ENCODE measurements around the gene HBEGF.
"Not testable (repeated sequence)": the region's sequence is repeated elsewhere in the genome, so short reads cannot be mapped to it uniquely, and the experiment has no call there.

Gene HBEGF

GRCh38 chr5:140360681-140361479 is 14.5 kb upstream of the HBEGF start:
- DNase-seq, result no peak

- DNase-seq, result no peak
These were observed 13.7 kb upstream of the HBEGF start, which contains the start of gene SLC4A9 for GRCh38 chr5:140360101-140360500. TSS of gene SLC4A9 (plus strand) at chr5:140360194. CDS start at chr5:140360237, 43 bp downstream.

DNA sequence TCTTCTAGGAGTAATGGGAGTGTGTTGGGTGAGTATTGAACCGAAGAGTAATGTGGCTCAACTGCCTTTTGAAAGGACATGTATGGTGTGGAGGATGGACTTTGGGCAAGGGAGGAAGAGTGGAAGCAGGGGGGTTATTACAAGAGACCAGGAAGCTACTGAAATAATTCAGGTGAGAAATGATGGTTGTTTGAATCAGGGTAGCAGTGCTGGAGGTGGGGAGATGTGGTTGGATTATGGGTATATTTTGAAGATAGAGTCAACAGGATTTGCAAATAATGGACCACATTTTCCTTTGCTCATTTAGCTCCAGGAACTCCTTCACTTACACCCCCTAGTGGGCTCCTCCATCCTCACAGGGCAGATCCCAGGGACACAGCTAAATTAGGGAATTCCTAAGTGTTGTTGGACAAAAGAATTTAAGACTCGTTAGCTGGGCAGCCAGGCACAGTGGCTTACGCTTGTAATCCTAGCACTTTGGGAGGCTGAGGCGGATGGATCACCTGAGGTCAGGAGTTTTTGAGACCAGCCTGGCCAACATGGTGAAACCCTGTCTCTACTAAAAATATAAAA is 12.4 kb upstream of the HBEGF start:
- no peak for DNase-seq

DNA sequence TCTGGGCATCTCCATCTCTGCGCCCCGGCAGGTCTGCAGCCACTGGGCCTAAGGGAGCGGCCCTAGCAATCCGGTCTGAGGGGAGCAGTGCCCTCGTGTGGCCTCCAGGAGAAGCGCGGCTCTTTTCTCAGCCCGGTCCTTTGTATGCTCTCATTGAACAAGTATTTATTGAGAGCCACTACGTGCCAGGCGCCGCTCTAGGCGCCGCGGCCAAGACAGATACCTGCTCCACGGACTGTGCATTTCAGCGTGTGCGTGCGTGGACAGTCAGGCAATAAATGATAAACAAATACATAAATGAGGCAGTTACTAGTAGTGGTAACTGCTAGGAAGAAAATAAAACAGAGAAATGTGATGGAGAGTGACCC is 11.3 kb upstream of the HBEGF start:
- DNase-seq, result peak; percentile 73

DNA sequence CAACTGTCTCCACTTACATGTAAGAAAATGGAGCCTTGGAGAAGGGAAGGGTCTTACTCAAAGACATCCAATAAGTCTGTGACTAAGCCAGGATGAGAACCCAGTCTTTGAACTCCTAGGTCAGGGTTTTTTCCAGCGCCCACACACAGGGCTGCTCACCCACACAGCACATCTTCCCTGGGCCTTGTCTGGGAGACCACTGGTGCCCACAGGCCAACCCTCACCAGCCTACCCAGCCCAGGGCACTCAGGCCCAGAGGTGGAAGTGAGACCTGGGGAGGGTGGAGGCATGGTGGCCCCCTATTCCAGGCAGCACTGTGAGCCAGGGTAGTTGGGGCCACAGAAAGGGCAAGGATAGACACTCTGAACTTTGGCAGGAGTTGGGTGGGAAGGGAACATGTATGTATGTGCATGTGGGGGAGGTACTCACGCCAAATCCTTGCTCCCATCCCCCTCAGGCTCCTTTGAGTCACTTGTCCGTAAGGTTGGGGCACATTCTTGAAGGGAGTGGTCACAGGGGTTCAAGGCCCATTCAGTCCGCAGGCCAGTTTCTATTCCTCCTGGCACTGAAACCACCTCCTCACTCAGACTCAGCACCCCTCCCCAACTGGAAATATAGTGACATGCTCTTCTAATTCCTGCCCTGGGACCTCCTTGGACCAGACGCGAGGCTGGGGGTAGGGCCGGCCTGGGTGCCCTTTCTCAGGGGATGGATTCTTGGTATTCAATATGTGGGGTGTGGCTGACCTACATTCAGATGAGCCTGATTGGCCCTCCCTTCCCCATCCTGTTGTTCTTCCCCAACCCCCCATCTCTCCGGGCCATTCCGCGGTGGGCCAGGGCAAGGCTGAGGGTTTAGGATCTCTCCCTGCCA is 10.7 kb upstream of the HBEGF start:
- DNase-seq, result peak; percentile 55

DNA sequence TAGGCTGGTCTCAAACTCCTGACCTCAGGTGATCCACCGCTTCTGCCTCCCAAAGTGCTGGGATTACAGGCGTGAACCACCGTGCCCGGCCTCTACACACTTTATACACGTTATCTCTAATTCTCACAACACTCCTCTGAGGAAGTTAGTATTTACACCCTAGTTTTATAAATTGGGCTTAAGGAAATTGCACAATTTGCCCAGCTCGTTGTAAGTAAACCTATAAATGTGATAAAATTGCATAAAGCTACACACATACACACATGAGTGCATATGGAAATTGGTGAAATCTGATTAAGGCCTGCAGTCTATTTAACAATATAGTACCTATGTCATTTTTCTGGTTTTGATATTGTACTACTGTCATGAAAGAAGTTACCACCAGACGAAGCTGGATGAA is 9.1 kb upstream of the HBEGF start:
- DNase-seq, result no peak

DNA sequence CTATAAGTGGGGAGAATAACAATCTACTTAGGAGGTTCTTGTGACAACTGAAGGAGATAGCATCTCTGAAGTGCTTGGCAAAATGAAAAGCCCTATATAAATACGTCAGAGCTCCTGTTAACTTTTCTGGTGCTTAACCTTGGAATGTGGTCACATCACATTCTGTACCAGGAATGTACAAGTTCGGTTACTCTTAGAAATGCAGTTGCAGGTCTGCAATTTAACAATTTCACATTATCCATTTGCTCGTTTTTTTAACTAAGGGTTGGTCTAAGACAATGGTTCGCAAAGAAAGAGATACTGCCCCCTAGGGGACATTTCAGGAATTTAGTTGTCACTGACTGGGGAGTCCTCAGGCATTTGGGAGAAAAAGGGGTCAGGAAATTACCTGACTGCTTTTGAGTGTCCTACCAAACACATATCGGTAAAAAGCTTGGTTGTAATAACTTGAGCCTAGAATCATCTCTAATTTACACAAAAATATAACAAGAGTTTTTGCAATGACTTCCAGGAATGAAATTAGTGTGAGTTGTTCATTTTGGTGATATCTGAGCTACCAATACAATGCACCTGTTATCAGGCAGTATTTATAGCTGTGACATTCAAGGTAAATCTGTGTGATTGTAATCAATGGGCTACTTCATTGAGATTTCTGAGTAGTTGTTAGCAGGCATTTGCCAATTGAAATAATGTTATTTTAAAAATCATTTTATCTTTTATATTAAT is 5.4 kb upstream of the HBEGF start:
- peak; percentile 84 for DNase-seq

- DNase-seq, result no peak
These were observed 2.8 kb upstream of the HBEGF start for GRCh38 chr5:140349244-140349643.

- peak; percentile 35 for DNase-seq
These were observed 1.7 kb upstream of the HBEGF start for GRCh38 chr5:140348104-140348503.

DNA sequence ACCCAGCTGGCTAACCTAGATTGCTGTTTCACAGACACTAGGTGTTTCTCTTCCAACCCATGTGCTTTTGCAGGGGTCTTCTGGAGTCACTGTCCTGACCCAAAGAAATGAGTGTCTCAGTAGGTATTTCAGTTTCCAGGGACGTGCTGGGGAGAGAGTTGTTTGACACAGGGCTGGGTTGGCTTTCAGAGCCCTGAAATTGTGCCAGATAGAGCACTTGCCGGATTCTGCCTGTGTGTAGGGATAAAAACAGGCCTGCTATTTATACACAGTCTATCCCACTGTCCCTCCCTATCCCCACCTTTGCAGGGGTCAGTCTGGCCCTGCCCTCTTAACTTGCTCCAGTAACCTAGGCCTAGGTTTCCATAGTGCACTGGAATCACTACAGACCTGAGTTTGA is 957 bp upstream of the HBEGF start:
- no peak for DNase-seq

DNA sequence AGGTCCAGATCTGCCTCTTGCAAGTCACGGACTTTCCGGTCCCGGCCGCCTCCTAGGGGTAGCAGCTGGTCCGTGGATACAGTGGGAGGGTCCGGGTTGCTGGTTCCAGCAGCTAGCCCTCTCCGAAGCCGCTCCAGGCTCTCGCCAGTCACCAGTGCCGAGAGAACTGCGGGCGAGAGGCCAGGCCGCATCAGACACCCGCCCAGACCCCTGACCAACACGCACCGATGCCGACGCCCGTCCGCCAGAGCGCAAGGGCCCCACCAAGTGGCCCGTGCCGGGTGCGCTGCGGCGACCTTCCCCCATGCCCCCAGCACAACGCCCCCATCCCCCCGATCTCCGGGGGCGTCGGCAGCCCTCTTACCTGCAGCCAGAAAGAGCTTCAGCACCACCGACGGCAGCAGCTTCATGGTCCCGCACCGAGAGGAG is 470 bp downstream of the HBEGF start:
- DNase-seq, result peak; percentile 59

DNA sequence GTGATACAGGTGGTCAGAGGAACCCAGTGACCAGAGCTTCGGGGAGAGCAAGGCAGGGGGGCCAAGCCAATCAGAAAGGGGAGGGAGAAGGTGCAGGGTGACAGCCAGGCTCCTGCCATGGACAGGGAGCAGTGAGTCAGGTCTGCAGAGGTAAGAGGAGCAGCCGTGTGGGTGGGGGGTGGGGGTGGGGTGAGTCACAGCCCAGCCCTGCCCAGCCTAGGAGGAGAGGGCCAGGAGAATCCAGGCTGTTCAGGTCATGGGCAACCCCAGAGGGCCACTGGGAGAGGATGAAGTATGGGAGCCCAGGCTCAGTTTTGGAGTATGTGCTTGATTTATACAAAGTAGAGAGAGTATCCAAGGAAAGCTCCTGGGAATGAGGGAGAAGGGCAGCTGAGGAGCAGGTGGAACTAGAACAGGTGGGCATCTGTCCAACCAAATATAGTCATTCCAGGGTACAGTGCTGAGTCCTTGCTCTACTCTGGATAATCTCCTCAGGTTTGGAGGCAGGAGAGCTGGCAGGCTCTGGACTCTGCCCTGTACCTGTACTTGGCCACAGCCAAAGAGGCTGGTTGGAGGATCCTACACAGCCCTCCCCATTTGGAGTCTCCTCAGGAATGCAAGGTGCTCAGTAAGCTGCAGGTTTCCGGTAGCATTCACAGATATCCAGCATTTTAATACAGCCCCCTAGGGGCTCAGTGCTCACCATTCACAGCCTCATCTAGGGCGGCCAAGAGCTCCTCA is 1.6 kb downstream of the HBEGF start:
- DNase-seq, result no peak

DNA sequence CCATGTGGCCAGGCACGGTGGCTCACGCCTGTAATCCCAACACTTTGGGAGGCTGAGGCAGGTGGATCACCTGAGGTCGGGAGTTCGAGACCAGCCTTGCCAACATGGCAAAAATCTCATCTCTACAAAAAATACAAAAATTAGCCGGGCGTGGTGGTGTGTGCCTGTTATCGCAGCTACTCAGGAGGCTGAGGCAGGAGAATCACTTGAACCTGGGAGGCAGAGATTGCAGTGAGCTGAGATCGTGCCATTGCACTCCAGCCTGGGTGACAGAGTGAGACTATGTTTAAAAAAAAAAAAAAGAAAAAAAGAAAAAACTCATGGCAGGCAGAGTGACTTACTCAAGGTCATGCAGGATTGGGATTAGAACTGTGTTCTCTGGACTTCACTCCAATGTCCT is 2.6 kb downstream of the HBEGF start:
- DNase-seq, result not testable (repeated sequence)

- peak; percentile 59 for DNase-seq
These were observed 3.5 kb downstream of the HBEGF start for GRCh38 chr5:140342896-140343295.

DNA sequence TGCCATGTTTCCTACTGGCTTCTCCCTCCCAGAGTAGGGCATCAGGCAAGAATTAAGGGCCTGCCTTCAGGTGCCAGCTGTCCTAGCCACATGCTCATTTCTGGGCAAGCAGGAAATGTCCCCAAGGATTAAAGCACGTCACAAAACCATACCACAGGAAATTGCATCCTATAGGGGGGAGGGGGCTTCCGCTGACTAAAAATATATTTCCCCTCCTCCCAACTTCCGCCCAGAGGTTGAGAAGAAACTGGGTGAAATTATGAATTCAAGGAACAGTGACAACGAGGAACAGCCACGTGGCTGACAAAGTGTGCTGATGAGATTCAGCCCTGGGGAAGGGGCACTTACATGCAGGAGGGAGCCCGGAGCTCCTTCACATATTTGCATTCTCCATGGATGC is 4.1 kb downstream of the HBEGF start:
- peak; percentile 80 for DNase-seq

- DNase-seq, result no peak
These were observed 4.8 kb downstream of the HBEGF start for GRCh38 chr5:140341591-140341990.

DNA sequence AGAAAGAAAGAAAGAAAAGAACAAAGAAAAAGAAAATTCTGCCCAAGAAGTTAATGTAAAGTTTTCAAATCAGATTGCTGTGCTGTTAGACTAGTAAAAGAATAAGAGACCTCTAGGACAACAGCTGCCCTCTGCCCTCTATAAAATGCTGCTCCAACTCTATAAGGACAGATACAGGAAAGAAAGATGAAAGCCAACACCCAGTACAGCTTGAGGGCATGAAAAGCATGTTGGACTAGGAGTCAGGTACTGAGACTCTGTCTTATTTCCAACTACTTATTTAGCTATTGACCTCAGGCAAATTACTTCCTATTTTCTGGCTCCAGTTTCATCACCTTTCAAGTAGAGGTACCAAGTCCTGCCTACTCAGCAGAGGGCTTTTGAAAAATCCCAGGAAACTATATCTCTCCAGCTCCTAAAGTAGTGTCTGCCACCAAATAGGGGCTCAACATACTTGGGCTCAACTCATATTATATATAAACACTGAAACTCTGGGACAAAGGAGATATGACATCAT is 5.7 kb downstream of the HBEGF start:
- peak; percentile 47 for DNase-seq

GRCh38 chr5:140339636-140340035 is 6.8 kb downstream of the HBEGF start:
- no peak for DNase-seq

DNA sequence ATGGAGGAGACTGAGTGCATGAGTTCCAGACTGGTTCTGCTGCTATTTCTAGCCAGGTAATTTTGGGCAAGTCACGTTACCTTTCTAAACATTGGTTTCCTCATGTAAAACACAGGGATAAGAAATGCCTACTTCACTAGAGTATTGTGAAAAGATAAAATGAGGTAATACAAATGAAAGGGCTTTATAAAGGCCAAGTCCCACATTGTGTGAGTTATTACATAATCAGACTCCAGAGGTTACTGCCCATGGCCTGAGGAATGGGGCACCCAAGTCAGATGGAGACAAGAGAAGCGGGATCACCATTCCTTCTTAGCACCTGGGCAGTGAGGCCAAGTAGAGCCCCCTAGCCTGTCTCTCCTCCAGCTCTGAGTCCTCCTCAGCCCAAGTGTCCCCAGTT is 7.5 kb downstream of the HBEGF start:
- DNase-seq, result peak; percentile 64

DNA sequence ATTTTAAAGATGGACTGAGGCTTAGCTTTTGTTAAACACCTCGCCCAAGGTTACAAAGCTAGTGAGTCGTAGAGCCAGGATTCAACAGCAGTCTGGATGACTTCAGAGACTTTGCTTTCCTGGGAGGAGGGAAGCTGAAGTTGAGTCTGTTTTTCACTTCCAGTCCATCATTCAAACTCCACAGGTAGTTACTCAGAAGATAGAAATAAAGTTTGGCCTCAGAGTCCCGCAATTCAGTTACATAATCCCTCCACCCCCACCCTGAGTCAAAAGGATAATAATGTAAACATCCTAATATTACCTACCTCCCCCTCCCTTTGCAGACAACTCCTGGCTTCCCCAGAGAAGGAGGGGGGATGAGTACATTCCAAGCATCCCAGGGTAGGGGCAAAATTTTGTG is 8.1 kb downstream of the HBEGF start:
- DNase-seq, result no peak

GRCh38 chr5:140337880-140338279 is 8.5 kb downstream of the HBEGF start:
- DNase-seq, result no peak

DNA sequence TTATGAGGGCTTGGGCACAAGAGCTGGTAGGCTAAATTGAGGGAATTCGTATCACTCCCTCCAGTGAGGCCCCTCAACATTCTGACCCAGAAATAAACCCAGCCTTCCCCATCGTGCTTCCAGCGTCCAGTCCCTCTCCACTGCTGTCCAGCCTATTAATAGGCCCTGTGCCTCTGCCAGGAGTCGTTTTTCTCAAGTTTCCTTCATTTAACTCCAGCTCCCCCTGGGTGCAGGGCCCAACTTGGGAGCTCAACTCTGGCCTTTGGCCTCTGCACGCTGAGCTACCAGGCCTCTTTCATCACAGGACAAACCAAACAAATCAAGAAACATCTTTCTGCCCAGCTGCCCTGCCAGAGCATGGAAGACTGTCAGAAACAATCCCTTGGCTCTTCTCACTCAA is 10.0 kb downstream of the HBEGF start:
- DNase-seq, result no peak

Data from inflammatory macrophage treated with lipopolysaccharide for 4 hours (primary cell).